ENCODE data around the gene NCOA4. TPM values are rescaled to one million over a fixed set of nuclear protein-coding genes. Genes with fewer than 3 reads are reported as not detected.

The NCOA4 gene
- total and polyA plus RNA-seq, 2 of the 4 experiments (the other 2 are of a cell fraction): 62.2 to 188 TPM

DNA sequence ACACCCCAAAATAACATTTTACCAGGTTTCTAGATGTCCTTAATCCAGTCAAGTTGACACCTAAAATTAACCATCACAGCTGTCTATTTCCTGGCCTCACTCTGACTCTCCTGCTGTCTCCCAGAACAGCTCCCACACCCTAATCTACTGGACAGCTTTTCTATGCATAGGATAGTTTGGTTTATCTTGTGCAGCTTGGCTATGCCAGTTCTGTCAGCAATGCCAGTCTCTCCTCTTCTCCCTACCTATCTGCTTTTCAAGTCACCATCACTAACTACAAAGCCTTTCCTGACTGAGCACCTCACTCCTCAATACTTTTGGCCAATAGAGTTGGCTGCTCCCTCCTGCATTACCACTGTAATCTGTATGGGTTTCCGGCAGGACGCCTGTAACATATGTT is 5.0 kb downstream of the NCOA4 start:
- Histone ChIP-seq H4K91ac (ENCODE audit: insufficient read depth, low read depth, low read length) (no peak overlapping the region), H4K20me1 (ENCODE audit: insufficient read depth, low read length) (peaks cover 71% of the 10 kb centered on the region), H2BK120ac (ENCODE audit: low read depth, low read length) (no peak overlapping the region), H3K14ac (replicated peaks; ENCODE audit: low read depth, low read length) (no peak overlapping the region), H4K5ac (ENCODE audit: low read depth, low read length) (peak overlapping the region; percentile 32; the same call in 1 of the 2 replicates), H3K4ac (ENCODE audit: low read depth, low read length) (no peak overlapping the region), H3K18ac (ENCODE audit: low read depth, low read length) (no peak overlapping the region), H3K27me3 (ENCODE audit: control insufficient read depth, insufficient read depth, low read length) (no peaks in the 10 kb centered on the region), H3K23ac (ENCODE audit: low read depth, low read length) (peak overlapping the region; percentile 51; the same call in 1 of the 2 replicates), H3K79me1 (ENCODE audit: low read depth in 1 of 2, low read length in 2 of 2) (peaks cover 3 to 39% of the 10 kb centered on the region in 2 experiments; a peak in 2 of 4 replicates), H3K4me1 (ENCODE audit: control insufficient read depth, insufficient read depth, low read length) (peaks cover 21% of the 10 kb centered on the region), H2AK5ac (ENCODE audit: low read depth, low read length) (peak overlapping the region; percentile 7; the same call in 1 of the 2 replicates), H2BK15ac (ENCODE audit: low read depth, low read length) (no peak overlapping the region), H3K9ac (ENCODE audit: low read depth, low read length) (peak overlapping the region; percentile 26; the same call in 1 of the 2 replicates), H3K4me3 (ENCODE audit: insufficient read depth, low read depth, low read length) (no peak overlapping the region), H3K9me3 (ENCODE audit: control insufficient read depth, insufficient read depth, low read length) (no peaks in the 10 kb centered on the region), H2BK20ac (ENCODE audit: low read depth, low read length) (no peak overlapping the region), H3K9me1 (ENCODE audit: insufficient read depth, low read length) (peaks cover 6% of the 10 kb centered on the region), H2AFZ (replicated peaks; ENCODE audit: low read length, poor library complexity) (no peak overlapping the region), H3K36me3 (ENCODE audit: control insufficient read depth, insufficient read depth, low read length) (no peaks in the 10 kb centered on the region), H3K56ac (ENCODE audit: extremely low read depth, insufficient read depth, low read length) (no peak overlapping the region), H3K4me2 (ENCODE audit: low read depth, low read length) (no peak overlapping the region), H4K8ac (ENCODE audit: low read depth in 2 of 2, low read length in 2 of 2) (no peak overlapping the region), H2BK5ac (ENCODE audit: low read depth, low read length, poor library complexity, severe bottlenecking) (peak overlapping the region; percentile 9), H2AK9ac (replicated peaks; ENCODE audit: low read depth, low read length, poor library complexity) (no peak overlapping the region), H3K27ac (ENCODE audit: insufficient read depth, low read length) (peak overlapping the region; percentile 42; the same call in 1 of the 2 replicates)
- ATAC-seq (ENCODE audit: low read depth) (no peak), DNase-seq (no peak)
- dilution Hi-C loops (cut with HindIII; ENCODE audit: low sequenced_read_pairs, unreplicated experiment) (no loop called here), in situ Hi-C loops (cut with MboI; ENCODE audit: low sequenced_read_pairs) (no loop called here), intact Hi-C loops (cut with micrococcal nuclease) (loop anchor here (10.0 kb wide), 1 partner anchor 561 kb away; no protein-coding TSS in a partner anchor)
- no TSS peak for BruUV-seq (replicated peaks)
- ChIA-PET CTCF (no interaction called here), POLR2A (ENCODE audit: unreplicated experiment) (no interaction called here)
- TF ChIP-seq BHLHE40 (IDR thresholded peaks at IDR 0.05; ENCODE audit: low read depth, low read length): no peak
- TF ChIP-seq MAZ (IDR thresholded peaks at IDR 0.05; ENCODE audit: borderline replicate concordance, low read depth, low read length): no peak
- TF ChIP-seq RCOR1 (IDR thresholded peaks at IDR 0.05; ENCODE audit: insufficient replicate concordance, low read length): no peak
- TF ChIP-seq, protein P1, sequence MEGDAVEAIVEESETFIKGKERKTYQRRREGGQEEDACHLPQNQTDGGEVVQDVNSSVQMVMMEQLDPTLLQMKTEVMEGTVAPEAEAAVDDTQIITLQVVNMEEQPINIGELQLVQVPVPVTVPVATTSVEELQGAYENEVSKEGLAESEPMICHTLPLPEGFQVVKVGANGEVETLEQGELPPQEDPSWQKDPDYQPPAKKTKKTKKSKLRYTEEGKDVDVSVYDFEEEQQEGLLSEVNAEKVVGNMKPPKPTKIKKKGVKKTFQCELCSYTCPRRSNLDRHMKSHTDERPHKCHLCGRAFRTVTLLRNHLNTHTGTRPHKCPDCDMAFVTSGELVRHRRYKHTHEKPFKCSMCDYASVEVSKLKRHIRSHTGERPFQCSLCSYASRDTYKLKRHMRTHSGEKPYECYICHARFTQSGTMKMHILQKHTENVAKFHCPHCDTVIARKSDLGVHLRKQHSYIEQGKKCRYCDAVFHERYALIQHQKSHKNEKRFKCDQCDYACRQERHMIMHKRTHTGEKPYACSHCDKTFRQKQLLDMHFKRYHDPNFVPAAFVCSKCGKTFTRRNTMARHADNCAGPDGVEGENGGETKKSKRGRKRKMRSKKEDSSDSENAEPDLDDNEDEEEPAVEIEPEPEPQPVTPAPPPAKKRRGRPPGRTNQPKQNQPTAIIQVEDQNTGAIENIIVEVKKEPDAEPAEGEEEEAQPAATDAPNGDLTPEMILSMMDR (conservative IDR thresholded peaks at IDR 0.05; ENCODE audit: low read depth, low read length): no peak
- TF ChIP-seq, protein P2, sequence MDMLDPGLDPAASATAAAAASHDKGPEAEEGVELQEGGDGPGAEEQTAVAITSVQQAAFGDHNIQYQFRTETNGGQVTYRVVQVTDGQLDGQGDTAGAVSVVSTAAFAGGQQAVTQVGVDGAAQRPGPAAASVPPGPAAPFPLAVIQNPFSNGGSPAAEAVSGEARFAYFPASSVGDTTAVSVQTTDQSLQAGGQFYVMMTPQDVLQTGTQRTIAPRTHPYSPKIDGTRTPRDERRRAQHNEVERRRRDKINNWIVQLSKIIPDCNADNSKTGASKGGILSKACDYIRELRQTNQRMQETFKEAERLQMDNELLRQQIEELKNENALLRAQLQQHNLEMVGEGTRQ (IDR thresholded peaks at IDR 0.05; ENCODE audit: low read depth, low read length): no peak
- TF ChIP-seq CHD1 (IDR thresholded peaks at IDR 0.05; ENCODE audit: low read depth, low read length): no peak
- no peak for TF ChIP-seq NFE2L2 (IDR thresholded peaks at IDR 0.05; ENCODE audit: low read depth, low read length)
- TF ChIP-seq, protein P3, sequence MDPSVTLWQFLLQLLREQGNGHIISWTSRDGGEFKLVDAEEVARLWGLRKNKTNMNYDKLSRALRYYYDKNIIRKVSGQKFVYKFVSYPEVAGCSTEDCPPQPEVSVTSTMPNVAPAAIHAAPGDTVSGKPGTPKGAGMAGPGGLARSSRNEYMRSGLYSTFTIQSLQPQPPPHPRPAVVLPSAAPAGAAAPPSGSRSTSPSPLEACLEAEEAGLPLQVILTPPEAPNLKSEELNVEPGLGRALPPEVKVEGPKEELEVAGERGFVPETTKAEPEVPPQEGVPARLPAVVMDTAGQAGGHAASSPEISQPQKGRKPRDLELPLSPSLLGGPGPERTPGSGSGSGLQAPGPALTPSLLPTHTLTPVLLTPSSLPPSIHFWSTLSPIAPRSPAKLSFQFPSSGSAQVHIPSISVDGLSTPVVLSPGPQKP (IDR thresholded peaks at IDR 0.05; ENCODE audit: borderline replicate concordance, low read depth, low read length): no peak
- WGBS, 2 experiments (ENCODE audit: extremely low coverage in 2 of 2, insufficient read length in 1 of 2): no CpG with 5 or more reads among the region's 2 CpGs

Measured in IMR-90 (cell line).